Spleen (tissue), 11 donors: ENCODE results near the gene GTF2A1. TPM values are rescaled to one million over a fixed set of nuclear protein-coding genes. Genes with fewer than 3 reads are reported as not detected.

Source experiments
- DNase-seq: peaks from one replicate; pipeline ENCODE4 v3.0.0-alpha.2; 2020
- H3K27ac ChIP-seq, 8 donors: fragments of 200-600 bp; sonication (generic) in 7 of 8; 1 replicate in 4 of 8; 2 replicates in 4 of 8; pipeline versions ENCODE4 v1.5.0 to v1.8.0; 2016 to 2021; ENCODE audit warnings: inconsistent platforms in 4 of 8, mild to moderate bottlenecking in 4 of 8, moderate library complexity in 1 of 8
- H3K27me3 ChIP-seq, 7 donors: fragments of 200-600 bp; sonication (generic) in 6 of 7; replicated peaks in 1 of 7; 1 replicate in 4 of 7; 2 replicates in 3 of 7; pipeline versions ENCODE4 v1.5.0 to v1.8.0; 2016 to 2021; ENCODE audit warnings: inconsistent platforms in 3 of 7, mild to moderate bottlenecking in 1 of 7
- H3K36me3 ChIP-seq, 6 donors: fragments of 200-600 bp; sonication (generic) in 5 of 6; 1 replicate in 4 of 6; 2 replicates in 2 of 6; pipeline versions ENCODE4 v1.5.0 to v1.8.0; 2016 to 2021; ENCODE audit warnings: inconsistent platforms in 2 of 6
- H3K4me1 ChIP-seq, 6 donors: fragments of 200-600 bp; sonication (generic) in 5 of 6; 1 replicate in 3 of 6; 2 replicates in 3 of 6; pipeline versions ENCODE4 v1.5.0 to v1.8.0; 2016 to 2021; ENCODE audit warnings: inconsistent platforms in 3 of 6
- H3K4me3 ChIP-seq, 8 donors: fragments of 200-600 bp; sonication (generic) in 7 of 8; 1 replicate in 4 of 8; 2 replicates in 4 of 8; pipeline versions ENCODE4 v1.5.0 to v1.8.0; 2016 to 2021; ENCODE audit warnings: inconsistent platforms in 4 of 8, mild to moderate bottlenecking in 4 of 8, moderate library complexity in 2 of 8
- H3K9me3 ChIP-seq, 8 donors: fragments of 200-600 bp; sonication (generic) in 7 of 8; 1 replicate in 4 of 8; 2 replicates in 4 of 8; pipeline versions ENCODE4 v1.5.0 to v1.8.0; 2016 to 2021; ENCODE audit warnings: inconsistent platforms in 4 of 8
- POLR2A ChIP-seq, 3 donors: fragments of 450-650 bp; IDR thresholded peaks; one replicate each; pipeline ENCODE4 v1.5.1; 2017; ENCODE audit warnings: antibody characterized with exemption in 3 of 3, mild to moderate bottlenecking in 1 of 3
- POLR2AphosphoS5 ChIP-seq, 3 donors: sonication (generic); formaldehyde crosslinking; IDR thresholded peaks; one replicate each; pipeline ENCODE4 v1.5.1; 2017; ENCODE audit warnings: antibody characterized with exemption in 3 of 3
- WGBS, 5 donors: extraction: QIAGEN DNeasy Blood & Tissue Kit in 3 of 5; methylation state at CpG; one replicate each; pipeline versions ENCODE4 v1.1.5 to v1.1.7; 2013 to 2018; 5-methylcytosine and 5-hydroxymethylcytosine counted together
- intact Hi-C: fragments of 100-400 bp; cut with DNase I; formaldehyde crosslinking; loops from one replicate; pipeline ENCODE4 v1.15.0; 2023; ENCODE audit warnings: low total_unique reads
- polyA plus RNA-seq, 3 donors: library from polyadenylated mRNA; stranded (reverse); fragments of 200-250 nt; gene quantifications; one replicate each; pipeline ENCODE4 v1.2.1, GENCODE V29; 2013
- total RNA-seq, 7 donors: library from RNA; depleted of rRNA in 3 of 7; stranded (reverse); fragments of >200 nt in 3 of 7; fragmentation: NEBNext Ultra II Directional in 4 of 7; extraction: Animal tissue kit (Norgen Biotek cat#: 25700) in 4 of 7; gene quantifications; one replicate each; pipeline versions ENCODE4 v1.1.0 to v1.2.1, GENCODE V29; 2016 to 2021
- TF ChIP-seq, protein P1 (sequence below), 11 experiments: fragments of 200-600 bp in 7 of 11; fragments of 450-650 bp in 4 of 11; sonication (generic) in 4 of 11; IDR thresholded peaks in 8 of 11; conservative IDR thresholded peaks in 3 of 11; 1 replicate in 7 of 11; 2 replicates in 4 of 11; pipeline versions ENCODE4 v1.4.0 to v1.8.0; 2016 to 2021; ENCODE audit warnings: antibody characterized with exemption in 11 of 11, inconsistent platforms in 4 of 11, mild to moderate bottlenecking in 1 of 11
- donor health status: healthy with polysubstance abuse.
- donor health status: DM: no; HTN: no; CAD: no; lungs with moderate emphysema.
- donor health status: DM: no; HTN: no; CAD: no.
- donor health status: Bipolar disorder and iron deficiency.
- donor health status: healthy.
- donor health status: DM: no; HTN: no; CAD: no.
- donor health status: DM: yes; HTN: yes; CAD: no.

Gene GTF2A1
- total and polyA plus RNA-seq, 10 donors = 5.1 to 40.7 (median 27.5) TPM

DNA sequence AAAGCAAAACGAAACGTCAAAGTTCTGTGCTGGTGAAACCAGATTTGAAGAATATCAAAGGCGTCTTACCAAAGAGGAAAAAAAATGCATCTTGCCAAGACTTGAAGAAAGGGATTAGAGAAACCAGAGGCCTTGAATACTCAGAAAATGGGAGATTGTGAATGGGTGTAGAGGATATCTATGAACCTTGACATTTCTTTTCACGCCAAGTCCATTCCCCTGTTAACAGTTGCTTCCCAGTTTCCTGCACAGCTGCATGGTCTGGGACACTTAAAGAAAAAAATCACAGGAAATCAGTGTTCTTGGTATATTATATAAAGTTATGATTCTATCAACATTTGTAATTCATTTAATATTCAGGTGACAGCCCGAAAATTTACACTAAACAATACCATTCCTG is 1.4 kb upstream of the GTF2A1 start:
- TF ChIP-seq POLR2A (IDR thresholded peaks at IDR 0.05) = no peak
- TF ChIP-seq POLR2AphosphoS5 (IDR thresholded peaks at IDR 0.05) = no peak
- TF ChIP-seq, protein P1, sequence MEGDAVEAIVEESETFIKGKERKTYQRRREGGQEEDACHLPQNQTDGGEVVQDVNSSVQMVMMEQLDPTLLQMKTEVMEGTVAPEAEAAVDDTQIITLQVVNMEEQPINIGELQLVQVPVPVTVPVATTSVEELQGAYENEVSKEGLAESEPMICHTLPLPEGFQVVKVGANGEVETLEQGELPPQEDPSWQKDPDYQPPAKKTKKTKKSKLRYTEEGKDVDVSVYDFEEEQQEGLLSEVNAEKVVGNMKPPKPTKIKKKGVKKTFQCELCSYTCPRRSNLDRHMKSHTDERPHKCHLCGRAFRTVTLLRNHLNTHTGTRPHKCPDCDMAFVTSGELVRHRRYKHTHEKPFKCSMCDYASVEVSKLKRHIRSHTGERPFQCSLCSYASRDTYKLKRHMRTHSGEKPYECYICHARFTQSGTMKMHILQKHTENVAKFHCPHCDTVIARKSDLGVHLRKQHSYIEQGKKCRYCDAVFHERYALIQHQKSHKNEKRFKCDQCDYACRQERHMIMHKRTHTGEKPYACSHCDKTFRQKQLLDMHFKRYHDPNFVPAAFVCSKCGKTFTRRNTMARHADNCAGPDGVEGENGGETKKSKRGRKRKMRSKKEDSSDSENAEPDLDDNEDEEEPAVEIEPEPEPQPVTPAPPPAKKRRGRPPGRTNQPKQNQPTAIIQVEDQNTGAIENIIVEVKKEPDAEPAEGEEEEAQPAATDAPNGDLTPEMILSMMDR (IDR thresholded peaks at IDR 0.05 in 8 of 11, conservative IDR thresholded peaks at IDR 0.05 in 3 of 11) = no peak
- Histone ChIP-seq H3K36me3 (no peaks in the 10 kb centered on the region), H3K4me1 (peaks cover 14 to 31% (median 28%) of the 10 kb centered on the region in 6 donors), H3K9me3 (no peaks in the 10 kb centered on the region), H3K27me3 (no peaks in the 10 kb centered on the region), H3K27ac (peak overlapping the region in 5 of 8 donors; percentile 97 to 99 (median 99)), H3K4me3 (peak overlapping the region in 1 of 8 donors; percentile 76)
- DNase-seq = no peak
- WGBS, 5 donors = 82 to 87% (median 85%) methylated on average over 5 of the region's 5 CpGs
- intact Hi-C loops = no loop called here

DNA sequence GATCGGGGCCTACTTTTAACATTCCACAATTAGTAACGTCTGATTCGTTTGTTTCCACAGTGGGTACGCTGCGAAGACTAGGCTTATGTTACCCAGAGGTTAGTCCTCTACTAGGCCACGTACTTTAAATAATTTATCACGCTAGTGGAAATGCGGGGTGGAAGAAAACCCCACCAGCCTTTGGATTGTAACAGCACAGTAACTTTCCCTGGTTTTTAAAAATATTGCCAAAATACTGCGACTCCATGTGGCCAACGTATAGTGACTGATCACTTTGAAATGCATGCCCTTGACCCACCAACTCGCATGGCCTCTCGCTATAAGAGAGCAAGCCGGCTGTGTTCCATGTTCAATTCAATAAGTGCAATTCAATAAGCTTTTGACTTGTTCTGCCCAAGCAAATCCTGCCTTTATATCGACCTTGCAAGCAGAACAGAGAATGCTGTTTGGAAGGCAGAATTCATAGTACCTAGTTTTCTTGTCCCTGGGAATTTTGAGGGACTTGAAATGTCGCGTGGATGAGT is 882 bp upstream of the GTF2A1 start:
- Histone ChIP-seq H3K27me3 (no peaks in the 10 kb centered on the region), H3K36me3 (no peaks in the 10 kb centered on the region), H3K9me3 (no peaks in the 10 kb centered on the region), H3K4me3 (peak overlapping the region; percentile 37 to 76 (median 64)), H3K4me1 (peaks cover 19 to 36% (median 32%) of the 10 kb centered on the region in 6 donors), H3K27ac (peak overlapping the region; percentile 97 to 99 (median 99))
- 38 to 45% (median 42%) methylated on average over 14 to 16 of the region's 16 CpGs for whole genome bisulfite sequencing, 5 donors
- TF ChIP-seq POLR2AphosphoS5 (IDR thresholded peaks at IDR 0.05) (no peak), POLR2A (IDR thresholded peaks at IDR 0.05) (no peak)
- TF ChIP-seq, protein P1 (IDR thresholded peaks at IDR 0.05 in 8 of 11, conservative IDR thresholded peaks at IDR 0.05 in 3 of 11) = no peak
- intact Hi-C loops = no loop called here
- DNase-seq = no peak

DNA sequence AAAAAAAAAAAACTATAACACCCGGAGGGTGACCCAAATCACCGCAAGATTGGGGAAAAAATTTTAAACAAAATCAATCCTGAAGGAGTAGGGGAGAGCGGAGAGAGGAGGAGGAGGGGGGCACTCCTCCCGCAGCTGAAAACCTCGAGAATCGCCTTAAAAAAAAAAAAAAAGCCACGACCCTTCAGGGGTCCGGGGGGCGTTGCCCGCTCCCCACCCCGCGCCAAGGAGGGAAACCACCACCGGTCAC is 254 bp downstream of the GTF2A1 start:
- no peak for TF ChIP-seq POLR2AphosphoS5 (IDR thresholded peaks at IDR 0.05)
- no peak for TF ChIP-seq POLR2A (IDR thresholded peaks at IDR 0.05)
- TF ChIP-seq, protein P1 (IDR thresholded peaks at IDR 0.05 in 8 of 11, conservative IDR thresholded peaks at IDR 0.05 in 3 of 11) = peak in 1 of 11 experiments; percentile 9
- no peaks in the 10 kb centered on the region for H3K9me3 ChIP-seq

DNA sequence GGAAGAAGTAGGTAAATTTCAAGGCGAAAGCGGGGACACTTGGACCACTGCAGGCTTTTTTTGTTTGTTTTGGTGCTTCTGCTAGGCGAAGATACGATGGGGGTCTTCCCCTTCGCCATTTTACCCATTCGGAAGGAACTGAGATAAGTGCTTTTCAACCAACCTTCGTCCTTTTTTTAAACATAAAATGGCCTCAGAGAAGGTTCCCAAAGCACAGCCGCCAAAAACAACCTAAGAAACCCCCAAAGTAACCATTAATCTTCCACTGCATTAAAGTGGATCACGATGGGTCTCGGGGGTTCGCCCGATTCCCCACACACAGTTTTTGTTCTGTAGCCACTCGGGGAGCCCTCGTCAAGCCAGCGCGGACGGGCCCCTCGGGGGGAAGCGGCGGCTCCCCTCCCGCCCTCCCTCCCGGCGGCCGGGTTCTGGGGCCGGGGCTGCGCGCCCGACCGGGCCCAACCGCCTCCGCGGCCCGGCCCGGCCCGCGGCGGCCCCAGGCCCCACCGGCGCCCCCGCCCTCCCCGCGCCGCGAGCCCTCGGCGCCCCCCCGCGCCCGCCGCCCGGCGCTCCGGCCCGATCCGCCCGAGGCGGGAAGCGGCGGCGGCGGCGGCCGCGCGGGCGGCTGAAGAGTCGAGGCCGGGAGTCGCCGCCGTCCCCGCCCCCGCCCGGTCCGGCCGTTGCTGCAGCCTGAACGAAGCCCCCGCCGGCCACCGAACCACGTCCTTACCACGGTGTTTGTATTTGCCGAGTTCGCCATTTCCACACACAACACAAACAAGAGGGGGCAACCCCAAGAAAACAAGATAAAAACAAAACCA is 790 bp downstream of the GTF2A1 start:
- peak overlapping the region; percentile 97 to 99 (median 99) for H3K27ac ChIP-seq
- peak overlapping the region; percentile 58 to 76 (median 66) for H3K4me3 ChIP-seq
- H3K9me3 ChIP-seq = no peaks in the 10 kb centered on the region
- H3K36me3 ChIP-seq = peaks cover 0 to 14% (median 12%) of the 10 kb centered on the region in 6 donors
- TF ChIP-seq POLR2A (IDR thresholded peaks at IDR 0.05) = no peak
- no peak for TF ChIP-seq POLR2AphosphoS5 (IDR thresholded peaks at IDR 0.05)
- TF ChIP-seq, protein P1 (IDR thresholded peaks at IDR 0.05 in 8 of 11, conservative IDR thresholded peaks at IDR 0.05 in 3 of 11) = no peak
- WGBS, 5 donors = 0 to 1% (median 0%) methylated on average over 38 to 84 of the region's 84 CpGs
- peaks cover 19 to 53% (median 36%) of the 10 kb centered on the region in 6 donors for H3K4me1 ChIP-seq
- intact Hi-C loops = loop anchor here (5.0 kb wide), 1 partner anchor 48 kb away; no protein-coding TSS in a partner anchor
- no peaks in the 10 kb centered on the region for H3K27me3 ChIP-seq
- DNase-seq = peak; percentile 91

More for the DNA sequence above, 254 bp downstream of the GTF2A1 start:
- intact Hi-C loops = no loop called here
- Histone ChIP-seq H3K36me3 (peaks cover 0 to 9% (median 6%) of the 10 kb centered on the region in 6 donors), H3K4me1 (peaks cover 19 to 48% (median 36%) of the 10 kb centered on the region in 6 donors), H3K27me3 (no peaks in the 10 kb centered on the region), H3K4me3 (peak overlapping the region; percentile 57 to 76 (median 66)), H3K27ac (peak overlapping the region; percentile 97 to 99 (median 99))
- WGBS, 5 donors = 0 to 1% (median 1%) methylated on average over 13 of the region's 13 CpGs
- DNase-seq = no peak
